PC-9 (cell line): ENCODE measurements around the gene EML1. TPM values are rescaled to one million over a fixed set of nuclear protein-coding genes. Genes with fewer than 3 reads are reported as not detected.

Source experiments
- BruUV-seq: library from RNA; stranded (reverse); fragments of 400-500 nt; replicated peaks from 2 replicates; lab custom pipeline; 2021; lab: Mats Ljungman, UMichigan
- CTCF ChIA-PET: fragments of 300-600 bp; sonication (Branson Sonifier 250); formaldehyde crosslinking; loops from one replicate; lab custom pipeline; 2022; ENCODE audit warnings: antibody characterized with exemption; lab: Charles Lee
- POLR2A ChIA-PET: fragments of 300-600 bp; sonication (Branson Sonifier 250); formaldehyde crosslinking; loops from one replicate; lab custom pipeline; 2022; ENCODE audit warnings: antibody characterized with exemption; ENCODE audit not compliant: unreplicated experiment; lab: Charles Lee
- DNase-seq, 2 experiments: peaks; one replicate each; pipeline versions ENCODE4 v3.0.0 to v3.0.0-alpha.2; 2015 to 2022; ENCODE audit warnings: mixed read lengths in 1 of 2
- H2AFZ ChIP-seq: fragments of 200-600 bp; sonication (generic); 2 replicates; pipeline ENCODE4 v1.8.1; 2017; ENCODE audit warnings: antibody characterized with exemption
- H3F3A ChIP-seq: fragments of 200-600 bp; sonication (generic); 2 replicates; pipeline ENCODE4 v1.8.1; 2017; ENCODE audit warnings: antibody characterized with exemption, mild to moderate bottlenecking, low read depth; ENCODE audit not compliant: insufficient read depth
- H3K27ac ChIP-seq: fragments of 200-600 bp; sonication (generic); 2 replicates; pipeline ENCODE4 v1.6.1; 2016; ENCODE audit warnings: mixed run types
- H3K27me3 ChIP-seq: fragments of 200-600 bp; sonication (generic); 2 replicates; pipeline ENCODE4 v1.6.1; 2016; ENCODE audit warnings: low read depth, mixed run types; ENCODE audit not compliant: insufficient read depth
- H3K36me3 ChIP-seq: fragments of 200-600 bp; sonication (generic); 2 replicates; pipeline ENCODE4 v1.6.1; 2016; ENCODE audit warnings: low read depth, mixed run types
- H3K4me1 ChIP-seq: fragments of 200-600 bp; sonication (generic); replicated peaks from 2 replicates; pipeline ENCODE4 v1.6.1; 2016; ENCODE audit warnings: mixed run types; ENCODE audit not compliant: insufficient read depth
- H3K4me2 ChIP-seq: fragments of 200-600 bp; sonication (generic); 2 replicates; pipeline ENCODE4 v1.6.1; 2017; ENCODE audit warnings: mixed run types
- H3K4me3 ChIP-seq: fragments of 200-600 bp; sonication (generic); 2 replicates; pipeline ENCODE4 v1.6.1; 2016; ENCODE audit warnings: mixed run types
- H3K79me2 ChIP-seq: fragments of 200-600 bp; sonication (generic); 2 replicates; pipeline ENCODE4 v1.6.1; 2017; ENCODE audit warnings: low read depth, mixed run types
- H3K9me2 ChIP-seq: fragments of 200-600 bp; sonication (generic); 2 replicates; pipeline ENCODE4 v1.8.1; 2017; ENCODE audit warnings: mild to moderate bottlenecking; ENCODE audit not compliant: insufficient read depth
- H3K9me3 ChIP-seq: fragments of 200-600 bp; sonication (generic); 2 replicates; pipeline ENCODE4 v1.8.1; 2016; ENCODE audit warnings: low read depth; ENCODE audit not compliant: insufficient read depth
- H4K20me1 ChIP-seq: fragments of 200-600 bp; sonication (generic); 2 replicates; pipeline ENCODE4 v1.8.1; 2017; ENCODE audit not compliant: insufficient read depth
- EZH2 ChIP-seq: fragments of 200-600 bp; sonication (generic); IDR thresholded peaks from 2 replicates; pipeline ENCODE4 v1.8.0; 2017; ENCODE audit warnings: antibody characterized with exemption, low read depth
- intact Hi-C: fragments of 100-400 bp; cut with micrococcal nuclease; formaldehyde crosslinking; loops from one replicate; pipeline ENCODE4 v1.10.0; 2022; ENCODE audit not compliant: unreplicated experiment
- total RNA-seq: library from RNA; stranded (reverse); gene quantifications from 2 replicates; pipeline ENCODE4 v1.2.3, GENCODE V29; 2021
- TF ChIP-seq, protein P1 (sequence below): fragments of 200-600 bp; sonication (generic); conservative IDR thresholded peaks from 2 replicates; pipeline ENCODE4 v1.6.1; 2017; ENCODE audit warnings: mixed run types, antibody characterized with exemption, mild to moderate bottlenecking, moderate library complexity

Gene EML1
- total RNA-seq, 1 experiment from 2014 or later = 1.8 TPM

DNA sequence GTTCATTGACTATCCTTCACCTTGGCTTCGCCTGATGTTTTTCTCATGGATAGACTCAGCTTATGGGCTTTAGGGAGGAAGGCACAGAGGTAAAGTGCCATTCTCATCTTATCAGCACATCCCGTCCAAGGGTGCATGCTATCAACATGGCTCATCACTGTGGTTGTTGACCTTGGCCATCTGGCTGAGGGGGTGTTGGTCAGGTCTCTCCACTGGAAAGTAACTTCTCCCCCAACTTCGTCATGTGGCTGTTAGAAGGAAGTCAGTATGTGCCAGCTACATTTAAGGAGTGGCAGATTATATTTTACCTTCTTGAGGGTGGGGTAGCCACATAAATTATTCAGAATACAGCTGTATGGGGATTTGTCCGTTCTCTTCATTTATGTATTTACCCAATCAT lies 68.9 kb downstream of the EML1 start:
- no peak overlapping the region for H3K4me2 ChIP-seq

DNA sequence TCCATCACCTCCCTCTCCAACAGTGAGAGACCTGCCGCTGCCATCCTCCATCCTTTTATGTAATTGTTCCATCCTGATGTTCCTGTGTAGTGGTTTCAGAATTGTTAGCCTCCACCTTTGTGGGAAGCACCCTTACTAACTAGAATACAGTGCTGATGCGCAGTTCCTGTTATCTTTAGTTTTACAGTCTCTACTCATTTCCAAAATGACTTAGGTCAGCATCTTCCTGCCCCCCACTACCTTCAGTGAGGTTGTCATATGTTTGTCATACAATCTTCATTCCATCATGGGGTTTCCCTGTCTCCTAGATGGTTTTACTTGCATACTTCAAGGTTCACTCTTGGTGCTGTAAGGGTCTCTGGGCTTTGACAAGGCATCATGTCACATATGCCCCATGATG lies 69.8 kb downstream of the EML1 start:
- ChIA-PET POLR2A (no interaction called here), CTCF (no interaction called here)
- TF ChIP-seq, protein P1, sequence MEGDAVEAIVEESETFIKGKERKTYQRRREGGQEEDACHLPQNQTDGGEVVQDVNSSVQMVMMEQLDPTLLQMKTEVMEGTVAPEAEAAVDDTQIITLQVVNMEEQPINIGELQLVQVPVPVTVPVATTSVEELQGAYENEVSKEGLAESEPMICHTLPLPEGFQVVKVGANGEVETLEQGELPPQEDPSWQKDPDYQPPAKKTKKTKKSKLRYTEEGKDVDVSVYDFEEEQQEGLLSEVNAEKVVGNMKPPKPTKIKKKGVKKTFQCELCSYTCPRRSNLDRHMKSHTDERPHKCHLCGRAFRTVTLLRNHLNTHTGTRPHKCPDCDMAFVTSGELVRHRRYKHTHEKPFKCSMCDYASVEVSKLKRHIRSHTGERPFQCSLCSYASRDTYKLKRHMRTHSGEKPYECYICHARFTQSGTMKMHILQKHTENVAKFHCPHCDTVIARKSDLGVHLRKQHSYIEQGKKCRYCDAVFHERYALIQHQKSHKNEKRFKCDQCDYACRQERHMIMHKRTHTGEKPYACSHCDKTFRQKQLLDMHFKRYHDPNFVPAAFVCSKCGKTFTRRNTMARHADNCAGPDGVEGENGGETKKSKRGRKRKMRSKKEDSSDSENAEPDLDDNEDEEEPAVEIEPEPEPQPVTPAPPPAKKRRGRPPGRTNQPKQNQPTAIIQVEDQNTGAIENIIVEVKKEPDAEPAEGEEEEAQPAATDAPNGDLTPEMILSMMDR = no peak
- TF ChIP-seq EZH2 = no peak
- no TSS peak for BruUV-seq
- Histone ChIP-seq H3K9me3 (no peaks in the 10 kb centered on the region), H3K27me3 (no peaks in the 10 kb centered on the region), H3K9me2 (no peaks in the 10 kb centered on the region), H3K79me2 (no peaks in the 10 kb centered on the region), H3K27ac (no peak overlapping the region), H3K4me2 (no peak overlapping the region), H3K4me1 (no peaks in the 10 kb centered on the region), H3K36me3 (no peaks in the 10 kb centered on the region), H3F3A (no peaks in the 10 kb centered on the region), H2AFZ (no peak overlapping the region), H3K4me3 (no peak overlapping the region), H4K20me1 (no peaks in the 10 kb centered on the region)
- intact Hi-C loops = no loop called here
- no peak for DNase-seq

More for the DNA sequence above, 68.9 kb downstream of the EML1 start:
- H3K4me1 ChIP-seq = no peaks in the 10 kb centered on the region
- no peaks in the 10 kb centered on the region for H3K9me2 ChIP-seq
- no TSS peak for BruUV-seq
- no peak for DNase-seq
- H3K27ac ChIP-seq = no peak overlapping the region
- intact Hi-C loops = no loop called here
- no peaks in the 10 kb centered on the region for H3K27me3 ChIP-seq
- ChIA-PET CTCF (no interaction called here), POLR2A (interaction anchor here (0.7 kb wide), 1 partner anchor 76 kb away, joined by 3 read pairs; no protein-coding TSS in a partner anchor)
- no peaks in the 10 kb centered on the region for H3K79me2 ChIP-seq
- no peaks in the 10 kb centered on the region for H3K9me3 ChIP-seq
- H3K36me3 ChIP-seq = no peaks in the 10 kb centered on the region
- TF ChIP-seq, protein P1 = no peak
- TF ChIP-seq EZH2 = no peak
- no peaks in the 10 kb centered on the region for H3F3A ChIP-seq
- H3K4me3 ChIP-seq = no peak overlapping the region
- H4K20me1 ChIP-seq = no peaks in the 10 kb centered on the region
- H2AFZ ChIP-seq = no peak overlapping the region

DNA sequence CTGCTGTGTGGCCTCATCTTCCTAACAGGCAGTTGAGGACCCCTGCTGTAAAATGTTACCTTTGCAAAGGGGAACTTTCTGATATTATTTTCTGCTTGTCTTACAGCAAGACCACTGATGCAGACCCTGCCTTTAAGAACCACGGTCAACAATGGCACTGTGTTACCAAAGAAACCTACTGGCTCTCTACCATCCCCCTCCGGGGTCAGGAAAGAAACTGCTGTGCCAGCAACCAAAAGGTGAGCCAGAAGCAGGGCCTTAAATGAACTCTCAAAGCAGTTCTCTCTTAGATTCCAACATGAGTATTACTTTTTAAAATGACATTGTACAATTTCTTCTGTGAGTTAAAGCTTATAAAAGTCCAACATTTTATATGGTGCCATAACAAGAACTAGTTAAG lies 72.2 kb downstream of the EML1 start:
- no peaks in the 10 kb centered on the region for H3K36me3 ChIP-seq
- no peaks in the 10 kb centered on the region for H3F3A ChIP-seq
- BruUV-seq = no TSS peak
- no peak for TF ChIP-seq EZH2
- TF ChIP-seq, protein P1 = no peak
- H4K20me1 ChIP-seq = no peaks in the 10 kb centered on the region
- no peaks in the 10 kb centered on the region for H3K9me2 ChIP-seq
- H3K9me3 ChIP-seq = no peaks in the 10 kb centered on the region
- no peak overlapping the region for H2AFZ ChIP-seq
- H3K27me3 ChIP-seq = no peaks in the 10 kb centered on the region
- no peaks in the 10 kb centered on the region for H3K4me1 ChIP-seq
- H3K27ac ChIP-seq = no peak overlapping the region
- CTCF ChIA-PET = no interaction called here
- intact Hi-C loops = no loop called here
- no peak overlapping the region for H3K4me3 ChIP-seq
- H3K4me2 ChIP-seq = no peak overlapping the region
- POLR2A ChIA-PET = no interaction called here
- no peaks in the 10 kb centered on the region for H3K79me2 ChIP-seq
- no peak for DNase-seq
